Measurements from ENCODE around the gene THRB.

DNA sequence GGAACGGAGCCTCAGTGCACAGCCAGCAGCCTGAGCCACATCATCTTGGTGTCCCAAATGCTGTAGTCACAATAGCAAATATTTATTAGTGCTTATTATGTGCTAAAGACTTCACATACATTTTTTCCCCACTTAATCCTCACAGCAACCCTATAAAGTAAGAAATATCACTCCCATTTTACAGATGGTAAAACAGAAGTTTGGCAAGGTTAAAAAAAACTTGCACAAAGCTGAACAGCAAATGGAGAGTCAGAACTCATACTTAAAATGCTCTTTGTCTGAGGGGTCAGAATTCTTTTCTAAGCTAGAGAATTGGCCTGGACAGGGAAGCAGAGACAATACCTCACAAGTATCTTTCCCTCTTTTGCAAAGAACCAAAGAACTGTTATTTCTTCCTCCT lies 30.9 kb upstream of the THRB start:
- TF ChIP-seq, protein P1, sequence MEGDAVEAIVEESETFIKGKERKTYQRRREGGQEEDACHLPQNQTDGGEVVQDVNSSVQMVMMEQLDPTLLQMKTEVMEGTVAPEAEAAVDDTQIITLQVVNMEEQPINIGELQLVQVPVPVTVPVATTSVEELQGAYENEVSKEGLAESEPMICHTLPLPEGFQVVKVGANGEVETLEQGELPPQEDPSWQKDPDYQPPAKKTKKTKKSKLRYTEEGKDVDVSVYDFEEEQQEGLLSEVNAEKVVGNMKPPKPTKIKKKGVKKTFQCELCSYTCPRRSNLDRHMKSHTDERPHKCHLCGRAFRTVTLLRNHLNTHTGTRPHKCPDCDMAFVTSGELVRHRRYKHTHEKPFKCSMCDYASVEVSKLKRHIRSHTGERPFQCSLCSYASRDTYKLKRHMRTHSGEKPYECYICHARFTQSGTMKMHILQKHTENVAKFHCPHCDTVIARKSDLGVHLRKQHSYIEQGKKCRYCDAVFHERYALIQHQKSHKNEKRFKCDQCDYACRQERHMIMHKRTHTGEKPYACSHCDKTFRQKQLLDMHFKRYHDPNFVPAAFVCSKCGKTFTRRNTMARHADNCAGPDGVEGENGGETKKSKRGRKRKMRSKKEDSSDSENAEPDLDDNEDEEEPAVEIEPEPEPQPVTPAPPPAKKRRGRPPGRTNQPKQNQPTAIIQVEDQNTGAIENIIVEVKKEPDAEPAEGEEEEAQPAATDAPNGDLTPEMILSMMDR (IDR thresholded peaks at IDR 0.05), result no peak
- TF ChIP-seq POLR2A (IDR thresholded peaks at IDR 0.05), result no peak

Data from vagina (tissue), 2 donors.